NCI-H82 treated with DMSO at 0.1 percent for 48 hours (cell line): ENCODE results near the gene TSTD2.

Source experiments
- DNase-seq: peaks from one replicate; lab custom pipeline; 2025; ENCODE audit not compliant: unreplicated experiment; lab: John Stamatoyannopoulos, UW

TSTD2 gene

DNA sequence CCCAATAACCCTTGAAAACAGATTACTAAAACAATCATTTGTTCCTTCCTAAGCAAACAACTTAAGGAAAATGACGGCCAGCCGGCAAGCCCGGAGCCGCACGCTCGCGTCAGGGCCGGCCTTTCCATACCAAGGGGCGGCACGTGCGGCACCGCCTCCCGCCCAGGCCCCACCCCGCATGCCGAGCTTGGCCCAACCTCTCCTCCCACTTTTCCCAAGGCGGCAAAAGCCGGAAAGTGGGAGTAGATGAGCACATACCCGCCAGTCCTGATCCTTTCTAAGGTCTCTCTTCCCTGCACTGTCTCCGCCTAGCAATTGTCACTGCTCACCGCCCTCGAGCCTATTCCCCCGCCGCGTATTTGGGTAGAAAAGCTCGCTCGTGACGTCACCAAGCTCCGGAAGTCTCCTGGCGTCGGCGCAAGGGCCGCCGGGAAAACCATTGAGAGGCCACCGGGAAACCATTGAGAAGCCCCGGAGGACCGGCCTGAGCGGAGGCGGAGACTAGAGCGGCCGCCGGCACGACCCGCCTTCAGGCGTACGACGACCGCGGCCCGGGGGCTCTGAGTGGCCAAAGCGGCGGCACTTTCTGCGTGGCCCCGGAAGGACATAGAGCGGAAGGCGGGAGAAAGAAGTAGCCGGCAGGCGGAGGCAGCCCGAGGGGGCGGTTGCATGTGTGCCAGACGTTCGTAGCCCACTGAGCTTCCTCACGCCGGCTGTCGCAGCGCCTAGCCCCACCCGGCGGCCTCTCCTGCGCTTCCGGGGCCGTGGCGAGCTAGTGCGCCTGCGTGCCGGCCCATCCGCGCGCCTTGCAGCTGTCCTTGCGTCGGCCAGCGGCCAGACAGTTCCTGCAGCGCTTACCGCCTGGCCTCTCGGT lies at the start of gene TSTD2, which contains the start of gene NCBP1:
TSTD2 (minus strand) TSS at position 384 of the 874 bp plus-strand sequence. CDS start 5,806 bp downstream, outside the sequence.
NCBP1 (plus strand) TSS at position 837 of the 874 bp plus-strand sequence. CDS start 61 bp downstream, outside the sequence.
- peak; percentile 96 for DNase-seq

DNA sequence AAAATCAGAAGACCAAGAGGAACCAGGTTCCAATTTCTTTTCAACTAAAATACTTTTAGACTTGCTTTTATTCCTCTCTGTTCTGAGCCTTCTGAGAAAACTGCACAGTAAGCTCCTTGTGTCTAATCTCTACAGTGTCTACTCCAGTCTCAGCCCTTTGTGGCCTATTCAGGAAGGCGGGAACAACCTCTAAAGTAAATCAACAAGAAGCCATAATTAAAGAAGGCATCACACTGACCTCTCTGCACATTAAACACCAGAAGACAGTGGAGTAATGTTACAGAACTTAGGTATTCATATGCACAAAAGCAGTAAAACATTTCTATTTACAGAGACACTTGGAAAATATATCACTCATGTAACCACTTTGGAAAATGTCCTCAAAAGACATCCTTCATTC lies 49.1 kb upstream of the TSTD2 start:
- no peak for DNase-seq

DNA sequence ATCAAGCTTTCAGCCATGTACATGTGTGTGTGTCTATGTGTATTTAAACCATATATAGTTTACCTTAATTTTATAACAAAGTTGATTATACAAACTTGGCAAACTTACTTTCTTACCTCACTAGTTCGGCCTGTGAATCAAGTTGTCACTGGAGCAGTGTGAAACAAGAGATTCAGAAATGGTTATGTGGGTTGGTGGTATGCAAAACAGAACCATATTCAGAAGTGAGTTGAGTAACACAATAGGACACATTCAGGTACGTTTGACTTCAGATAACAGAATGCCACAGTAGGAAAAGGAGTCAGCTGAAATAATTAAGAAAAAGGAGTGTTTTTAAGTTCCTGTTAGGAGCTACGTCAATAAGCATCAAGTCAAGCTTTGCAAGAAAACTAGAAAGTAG lies 42.5 kb upstream of the TSTD2 start:
- no peak for DNase-seq

DNA sequence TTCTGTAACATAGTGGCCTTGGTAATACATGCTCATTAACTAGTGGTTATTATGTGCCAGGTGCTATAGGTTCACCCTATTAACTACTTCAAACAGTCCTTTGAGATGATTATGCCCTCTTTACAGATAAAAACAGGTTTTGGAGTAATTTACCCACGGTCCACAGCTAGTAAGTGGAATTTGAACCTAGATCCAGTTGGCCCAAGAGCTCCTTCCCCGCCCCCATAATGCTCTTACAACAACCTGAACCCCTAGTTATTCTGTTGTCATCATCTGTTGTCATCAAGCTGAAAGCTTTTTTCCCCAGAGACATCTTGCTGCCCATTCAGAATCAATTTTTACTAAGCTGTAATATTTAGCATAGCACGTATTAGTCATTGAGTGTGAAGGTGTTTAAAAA lies 40.8 kb upstream of the TSTD2 start:
- no peak for DNase-seq

DNA sequence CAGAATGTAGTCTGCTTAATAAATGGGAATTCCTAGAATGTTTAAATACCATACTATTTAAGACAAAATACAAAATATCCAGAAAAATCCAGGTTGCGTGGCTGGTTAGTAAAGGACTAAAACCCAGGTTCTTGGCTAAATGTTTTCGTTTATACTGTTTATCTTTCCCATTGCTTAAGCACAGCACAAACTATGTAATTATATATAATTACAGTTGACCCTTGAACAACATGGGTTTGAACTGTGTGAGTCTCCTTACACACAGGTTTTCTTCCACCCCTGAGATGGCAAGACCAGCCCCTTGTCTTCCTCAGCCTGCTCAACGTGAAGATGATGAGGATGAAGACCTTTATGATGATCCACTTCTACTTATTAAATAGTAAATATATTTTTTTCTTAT lies 39.2 kb upstream of the TSTD2 start:
- DNase-seq = no peak

DNA sequence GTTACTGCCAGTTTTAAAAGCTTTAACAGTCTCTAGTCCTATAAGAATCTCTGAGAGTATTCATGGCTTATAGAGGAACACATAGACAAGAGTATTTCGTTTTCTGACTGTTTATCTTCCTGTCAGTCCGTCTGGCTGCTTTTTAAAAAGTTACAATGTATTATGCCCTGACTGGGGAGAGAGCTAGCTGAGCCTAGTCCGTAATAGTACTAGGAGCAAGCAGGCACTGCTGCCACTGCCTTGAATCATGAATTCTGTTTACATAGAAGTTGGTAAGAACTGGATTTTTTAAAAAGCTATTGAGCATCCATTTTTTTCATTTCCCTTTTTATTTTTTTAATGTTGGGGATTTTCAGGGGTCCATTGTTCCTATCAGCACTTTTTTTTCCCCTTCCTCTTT lies 37.4 kb upstream of the TSTD2 start:
- DNase-seq = no peak

DNA sequence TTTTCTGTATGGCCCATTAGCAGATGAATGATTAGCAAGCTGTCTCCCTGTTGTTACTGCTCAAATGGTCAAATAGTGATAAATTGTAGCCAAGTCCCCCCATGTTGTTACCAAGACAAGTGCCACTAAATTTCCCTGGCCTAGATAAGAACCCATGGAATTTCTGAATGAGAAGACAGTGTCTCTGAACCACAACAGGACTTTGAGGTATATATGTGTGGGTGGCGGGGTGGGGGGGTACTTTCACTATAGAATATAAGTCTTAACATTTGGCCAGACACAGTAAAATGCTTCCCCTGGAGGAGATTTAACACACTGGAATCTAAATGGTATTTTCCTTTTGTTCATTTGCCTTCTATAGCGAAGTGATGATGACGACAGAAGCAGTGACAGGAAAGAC lies 35.3 kb upstream of the TSTD2 start:
- no peak for DNase-seq

DNA sequence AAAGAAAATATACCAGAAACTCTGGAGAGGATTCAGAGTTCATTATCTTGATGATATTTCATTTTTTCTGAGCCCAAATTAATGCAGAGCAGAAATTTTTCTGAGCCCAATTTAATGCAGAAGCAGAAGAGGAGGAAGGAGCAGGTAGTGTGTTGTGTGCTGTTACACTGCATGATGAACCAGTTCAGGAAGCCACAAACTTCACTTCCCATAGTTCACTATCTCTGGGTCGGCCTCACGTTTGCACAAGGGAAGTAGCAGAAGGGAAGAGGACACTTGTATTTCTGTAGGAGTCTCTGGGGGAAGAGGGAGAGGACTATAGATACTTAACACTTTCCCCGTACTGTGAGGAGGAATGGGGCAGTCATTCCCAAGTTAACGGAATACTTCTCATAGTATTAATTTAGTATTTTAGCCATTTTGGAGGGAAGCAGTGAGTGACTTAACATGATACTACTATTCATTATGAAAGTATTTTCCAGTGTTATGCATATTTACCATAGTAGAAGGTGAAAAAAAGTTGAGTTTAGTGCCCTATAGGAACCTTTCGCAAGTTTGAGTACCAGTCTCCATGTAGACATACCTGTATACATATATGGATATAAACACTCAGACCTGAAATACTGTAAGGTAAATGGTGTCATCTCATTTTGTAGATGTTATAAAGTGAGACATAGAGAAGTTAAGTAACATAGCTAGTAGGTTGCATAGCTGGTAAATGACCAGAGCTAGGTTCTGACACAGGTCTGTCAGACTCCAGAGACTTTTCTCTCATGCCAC lies 33.9 kb upstream of the TSTD2 start:
- DNase-seq = no peak

DNA sequence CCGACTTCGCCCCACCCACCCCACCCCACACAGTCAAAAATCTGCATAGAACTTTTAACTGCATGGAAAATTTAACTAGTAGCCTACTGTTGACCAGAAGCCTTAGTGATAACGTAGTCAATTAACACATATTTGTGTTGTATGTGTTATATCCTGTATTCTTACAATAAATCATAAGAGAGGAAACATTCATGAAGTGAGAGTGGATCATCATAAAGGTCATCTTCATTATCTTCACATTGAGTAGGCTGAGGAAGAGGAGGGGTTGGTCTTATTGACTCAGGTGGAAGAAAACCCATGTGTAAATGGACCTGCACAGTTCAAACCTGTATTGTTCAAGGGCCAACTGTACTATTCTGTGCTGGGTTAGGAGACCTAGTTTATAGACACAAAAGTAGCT lies 32.6 kb upstream of the TSTD2 start:
- DNase-seq = no peak

DNA sequence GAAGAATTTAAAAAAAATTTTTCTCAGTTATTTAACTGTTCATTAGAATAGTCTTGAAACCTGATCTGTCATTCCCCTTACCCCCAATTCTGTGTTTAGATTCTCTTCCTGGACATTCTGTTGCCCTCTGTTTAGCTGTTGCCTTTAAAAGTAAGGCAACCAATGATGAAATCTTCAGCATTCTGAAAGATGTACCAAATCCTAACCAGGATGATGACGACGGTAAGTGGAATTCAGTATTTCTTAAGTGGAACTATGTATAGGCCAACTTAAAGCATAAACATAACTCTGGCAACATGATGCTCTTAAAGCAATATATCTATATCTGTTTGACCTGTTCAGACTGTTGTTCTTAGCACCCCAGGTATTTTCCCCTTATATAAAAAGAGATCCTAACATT lies 27.7 kb upstream of the TSTD2 start:
- DNase-seq = no peak

DNA sequence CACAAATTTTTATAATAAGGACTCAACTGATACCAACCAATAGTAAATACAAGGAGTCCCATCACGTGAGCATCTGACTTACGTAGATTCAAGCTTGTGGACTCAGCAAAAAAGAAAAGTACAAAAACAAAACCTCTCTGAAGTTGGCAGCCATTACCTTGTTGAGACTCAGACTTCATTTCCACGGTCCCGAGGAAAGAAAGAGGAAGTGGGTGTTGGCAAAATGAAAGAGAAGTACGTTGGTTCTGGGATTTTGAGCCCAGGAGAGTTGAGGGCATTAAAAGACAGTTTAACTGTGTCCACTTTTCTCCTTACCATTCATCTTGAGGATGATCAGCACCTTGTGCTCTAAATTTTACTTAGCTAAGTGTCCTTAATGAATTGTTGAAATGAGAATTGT lies 27.2 kb upstream of the TSTD2 start:
- no peak for DNase-seq

DNA sequence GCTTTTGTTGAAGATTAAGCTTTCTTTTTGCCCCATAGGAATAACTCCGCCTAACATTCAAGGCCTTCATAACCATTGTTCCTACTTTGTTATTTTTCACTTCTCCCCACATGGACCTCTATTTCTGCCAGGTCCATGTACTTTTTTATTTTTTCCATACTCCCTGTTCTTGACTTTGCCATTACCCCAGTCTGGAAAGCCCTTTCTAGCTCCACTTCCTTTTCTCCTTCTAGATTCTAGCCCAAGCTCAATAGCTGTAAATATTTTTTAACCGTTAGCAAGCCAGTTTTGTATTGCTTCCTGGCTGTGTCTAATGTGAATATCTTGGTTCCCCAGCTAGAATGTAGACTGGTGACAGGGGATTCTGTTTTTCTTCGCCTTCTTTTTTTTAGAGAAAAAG lies 26.6 kb upstream of the TSTD2 start:
- no peak for DNase-seq

DNA sequence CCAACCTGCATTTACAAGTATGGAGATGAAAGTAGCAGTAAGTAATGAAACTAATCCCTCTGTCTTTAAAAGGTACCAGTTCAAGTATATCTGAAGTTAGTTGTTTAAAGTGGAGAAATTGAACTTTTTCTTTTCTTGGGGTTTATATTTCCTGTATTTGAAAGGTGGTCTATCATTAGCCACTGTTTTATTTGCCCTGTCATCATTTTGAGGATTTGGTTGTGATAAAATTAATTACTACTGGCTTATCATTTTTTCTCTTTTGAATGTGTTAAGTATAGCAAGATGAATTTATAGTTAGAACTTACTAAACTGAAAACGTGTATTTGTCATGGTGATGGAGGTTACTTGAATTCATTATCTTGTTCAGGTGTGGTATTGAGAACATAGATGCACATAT lies 25.5 kb upstream of the TSTD2 start:
- no peak for DNase-seq

DNA sequence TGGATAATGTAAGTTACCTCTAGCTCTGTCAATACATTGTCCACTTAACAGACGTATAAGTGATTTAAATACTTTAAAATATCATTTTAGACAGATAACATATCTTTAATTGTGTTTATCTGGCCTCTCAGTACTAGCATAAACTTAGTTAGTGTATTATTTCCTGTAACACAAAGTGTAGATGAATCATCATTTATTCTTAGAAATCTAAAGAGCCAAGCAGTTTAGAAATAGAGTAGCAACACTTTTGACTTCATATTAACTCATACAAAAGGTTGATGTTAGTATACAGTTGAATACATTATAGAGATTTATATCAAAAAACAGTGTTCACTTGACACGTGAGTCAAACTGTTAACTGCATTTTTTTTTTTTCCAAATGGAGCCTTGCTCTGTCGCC lies 18.5 kb upstream of the TSTD2 start:
- DNase-seq = no peak

DNA sequence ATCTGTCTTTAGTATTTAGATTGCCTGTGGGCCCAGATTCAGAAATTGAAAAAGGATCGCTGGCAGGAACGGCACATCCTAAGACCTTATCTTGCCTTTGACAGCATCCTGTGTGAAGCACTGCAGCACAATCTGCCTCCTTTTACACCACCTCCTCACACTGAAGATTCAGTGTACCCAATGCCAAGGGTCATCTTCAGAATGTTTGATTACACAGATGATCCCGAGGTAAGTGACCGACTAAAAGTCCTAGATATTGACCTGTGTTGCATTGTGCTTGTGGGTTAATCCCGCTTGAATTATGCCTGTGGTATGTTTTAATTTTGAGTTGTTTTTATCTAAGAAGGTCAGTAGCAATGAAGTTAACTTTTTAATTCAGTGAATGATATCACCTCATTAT lies 14.8 kb upstream of the TSTD2 start:
- no peak for DNase-seq

DNA sequence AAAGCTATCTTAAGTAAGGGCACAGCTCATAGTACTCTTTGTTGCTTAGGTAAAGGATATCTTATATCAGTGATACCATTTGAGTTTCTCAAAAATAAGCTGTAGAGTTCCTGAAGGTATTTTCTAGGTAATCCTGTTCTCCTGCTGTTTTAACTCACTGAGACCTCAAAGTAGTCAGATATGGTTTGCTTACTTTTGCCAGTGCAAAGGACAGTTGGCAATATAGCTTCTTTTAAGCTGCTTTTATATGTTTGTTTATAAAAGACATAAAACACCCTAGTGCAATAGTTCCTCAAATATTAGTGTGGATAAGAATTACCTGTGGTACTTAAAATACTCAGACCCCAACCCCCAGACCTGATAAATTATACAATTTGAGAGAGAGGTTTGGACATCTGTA lies 12.6 kb upstream of the TSTD2 start:
- DNase-seq = no peak

DNA sequence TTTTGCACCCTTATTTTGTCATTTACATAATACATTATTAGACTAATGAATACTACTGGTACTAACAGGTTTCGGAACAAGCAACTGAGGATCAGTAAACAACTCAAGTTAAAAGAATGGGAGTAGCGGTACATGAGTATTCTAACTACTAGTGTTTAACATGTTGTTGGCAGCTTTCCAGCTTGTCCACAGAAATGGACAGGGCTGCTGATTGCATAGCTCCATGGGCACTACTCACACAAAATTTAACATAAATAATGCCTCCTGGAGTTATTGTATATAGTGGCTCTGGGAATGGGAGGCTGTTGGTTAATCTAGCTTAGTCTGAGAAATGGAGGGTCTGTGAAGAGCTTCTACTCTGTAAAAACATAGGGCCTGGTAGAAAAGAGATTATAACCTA lies 7.2 kb upstream of the TSTD2 start:
- no peak for DNase-seq

DNA sequence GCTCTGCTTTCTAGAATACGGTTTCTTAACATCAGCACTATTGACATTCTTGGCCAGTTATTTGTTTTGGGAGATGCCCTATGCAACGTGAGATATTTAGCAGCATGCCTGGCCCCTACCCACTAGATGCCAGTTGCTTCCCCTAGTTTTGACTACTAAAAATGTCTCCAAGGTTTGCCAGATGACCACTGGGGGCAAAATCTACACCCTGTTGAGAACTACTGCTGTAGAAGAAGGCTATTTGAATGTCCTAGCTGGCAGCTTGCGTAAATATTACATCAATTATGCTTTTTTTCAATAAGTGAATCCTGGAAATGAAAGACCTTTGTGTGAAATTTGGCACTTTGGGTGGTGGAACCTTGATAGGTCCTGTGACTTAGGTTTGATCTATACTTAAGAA lies 5.5 kb upstream of the TSTD2 start:
- no peak for DNase-seq

DNA sequence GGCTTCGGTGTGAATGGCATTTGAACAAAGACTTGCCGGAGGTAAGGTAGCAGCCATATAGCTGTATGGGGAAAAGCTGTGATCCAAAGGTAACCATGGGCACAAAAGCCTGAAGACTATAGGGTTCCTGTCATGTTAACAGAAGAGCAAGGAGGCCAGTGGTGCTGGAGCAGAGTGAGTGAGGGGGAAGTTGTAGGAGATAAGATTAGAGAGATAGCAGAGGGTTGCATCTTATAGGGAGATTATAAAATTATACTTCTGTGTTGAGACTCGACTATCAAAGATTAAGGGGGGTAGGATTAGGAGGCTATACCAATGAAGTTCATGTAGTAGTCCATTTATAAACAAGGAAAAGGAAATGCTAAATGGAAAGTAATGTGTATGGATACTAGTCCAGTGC lies 3.7 kb upstream of the TSTD2 start:
- peak; percentile 10 for DNase-seq

DNA sequence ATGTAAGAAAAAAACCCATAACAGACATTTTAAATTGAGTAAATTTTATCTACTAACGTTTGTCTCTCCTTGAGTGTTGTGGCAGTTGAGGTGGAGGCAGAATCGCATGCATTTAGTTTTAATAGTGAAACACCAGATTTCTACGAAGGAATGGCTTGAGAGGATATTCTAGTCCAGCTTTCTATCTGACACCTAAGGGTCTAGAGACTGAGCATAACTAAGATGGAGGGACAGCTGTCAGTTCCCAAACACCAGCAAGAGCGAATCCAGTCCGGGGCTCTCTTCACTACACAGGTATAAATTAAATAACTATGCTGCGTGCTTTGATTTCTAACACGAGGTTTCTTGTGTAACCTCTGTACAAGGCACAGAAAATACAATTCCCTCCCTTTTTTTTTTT lies 1.9 kb upstream of the TSTD2 start:
- no peak for DNase-seq

DNA sequence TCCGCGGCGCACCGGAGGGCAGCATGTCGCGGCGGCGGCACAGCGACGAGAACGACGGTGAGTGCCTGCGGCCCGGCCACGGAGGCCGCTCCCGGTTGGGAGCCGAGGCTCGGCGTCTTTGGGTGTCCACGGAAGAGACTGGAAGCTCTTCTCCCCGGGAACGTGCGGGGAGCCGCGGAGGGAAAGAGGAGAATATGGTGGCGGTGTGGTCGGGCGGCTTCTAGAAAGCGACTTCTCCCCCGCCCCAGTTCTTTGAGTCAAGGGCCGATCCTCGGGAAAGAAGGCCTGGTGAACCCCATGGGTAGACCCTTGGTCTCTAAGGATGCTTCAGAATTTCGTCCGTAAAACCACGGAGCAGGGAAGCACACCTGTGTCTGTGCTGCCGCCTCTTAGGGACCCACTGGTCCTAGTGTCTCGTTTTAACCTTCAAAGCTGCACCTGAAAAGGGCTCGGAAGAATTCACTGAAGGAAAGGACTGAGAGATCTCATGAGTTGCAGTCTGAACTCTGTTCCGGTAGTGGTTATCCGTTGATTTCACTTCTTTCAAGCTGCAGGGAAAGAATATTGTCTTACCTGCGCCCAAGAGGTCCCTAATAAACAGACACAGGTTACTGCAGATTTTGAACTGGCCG lies 807 bp upstream of the TSTD2 start:
- DNase-seq = no peak
